SK-N-SH (cell line): ENCODE results near the gene LHX6. TPM values are rescaled to one million over a fixed set of nuclear protein-coding genes. Genes with fewer than 3 reads are reported as not detected.

Source experiments
- CTCF ChIA-PET: fragments of 300-600, 350-600 bp; formaldehyde crosslinking; extraction: SDS; loops from one replicate; lab custom pipeline; 2021; lab: Yijun Ruan, JAX
- POLR2A ChIA-PET: fragments of 350-600 bp; sonication (Branson Sonifier 250); formaldehyde crosslinking; extraction: SDS; loops from one replicate; lab custom pipeline; 2020; ENCODE audit warnings: antibody characterized with exemption, inconsistent platforms; lab: Yijun Ruan, JAX
- DNase-seq: peaks from one replicate; pipeline ENCODE4 v3.0.0; 2012
- H2AFZ ChIP-seq: fragments of 200-600 bp; sonication (generic); 2 replicates; pipeline ENCODE4 v1.8.1; 2016; ENCODE audit warnings: antibody characterized with exemption, mild to moderate bottlenecking, low read depth
- H3F3A ChIP-seq: fragments of 200-600 bp; sonication (generic); replicated peaks from 2 replicates; pipeline ENCODE3; 2016; ENCODE audit warnings: antibody characterized with exemption, mild to moderate bottlenecking; ENCODE audit not compliant: insufficient read depth
- H3K27ac ChIP-seq, 2 experiments: fragments of 200-500 bp in 1 of 2; fragments of 200-600 bp in 1 of 2; sonication (Bioruptor generic) in 1 of 2; sonication (generic), shearing (Covaris generic) in 1 of 2; 2 replicates each; pipeline versions ENCODE4 v1.5.1 to v1.6.1; 2014 to 2016; ENCODE audit warnings: low read depth in 2 of 2, inconsistent platforms in 1 of 2, low read length in 1 of 2, mild to moderate bottlenecking in 1 of 2, mixed read lengths in 1 of 2
- H3K27me3 ChIP-seq: fragments of 200-600 bp; sonication (generic), shearing (Covaris generic); 2 replicates; pipeline ENCODE4 v1.6.1; 2016; ENCODE audit warnings: mixed run types; ENCODE audit not compliant: insufficient read depth
- H3K36me3 ChIP-seq, 2 experiments: fragments of 200-500 bp in 1 of 2; fragments of 200-600 bp in 1 of 2; sonication (Bioruptor generic) in 1 of 2; sonication (generic) in 1 of 2; replicated peaks in 1 of 2; 2 replicates each; pipeline versions ENCODE3 to v1.5.1; 2014 to 2016; ENCODE audit warnings: low read length in 1 of 2, mild to moderate bottlenecking in 1 of 2; ENCODE audit not compliant: insufficient read depth in 2 of 2, control insufficient read depth in 1 of 2
- H3K4me1 ChIP-seq, 2 experiments: fragments of 200-500 bp in 1 of 2; fragments of 200-600 bp in 1 of 2; sonication (Bioruptor generic) in 1 of 2; sonication (generic), shearing (Covaris generic) in 1 of 2; 2 replicates each; pipeline versions ENCODE4 v1.5.1 to v1.6.1; 2014 to 2016; ENCODE audit warnings: low read depth in 1 of 2, low read length in 1 of 2, mixed run types in 1 of 2; ENCODE audit not compliant: insufficient read depth in 2 of 2, control insufficient read depth in 1 of 2
- H3K4me2 ChIP-seq: fragments of 200-600 bp; sonication (generic), shearing (Covaris generic); 2 replicates; pipeline ENCODE4 v1.6.1; 2017; ENCODE audit warnings: mixed run types
- H3K4me3 ChIP-seq, 2 experiments: fragments of 200-500 bp in 1 of 2; fragments of 200-600 bp in 1 of 2; sonication (Bioruptor generic) in 1 of 2; sonication (generic), shearing (Covaris generic) in 1 of 2; 2 replicates each; pipeline versions ENCODE4 v1.5.1 to v1.8.1; 2014 to 2016; ENCODE audit warnings: low read depth in 2 of 2, inconsistent platforms in 1 of 2, low read length in 1 of 2, mild to moderate bottlenecking in 1 of 2, mixed read lengths in 1 of 2, moderate library complexity in 1 of 2
- H3K79me2 ChIP-seq: fragments of 200-600 bp; sonication (generic); 2 replicates; pipeline ENCODE4 v1.8.1; 2017; ENCODE audit warnings: mild to moderate bottlenecking; ENCODE audit not compliant: insufficient read depth
- H3K9ac ChIP-seq: fragments of 200-600 bp; sonication (generic); 2 replicates; pipeline ENCODE4 v1.6.1; 2017; ENCODE audit warnings: mixed run types
- H3K9me2 ChIP-seq: fragments of 200-600 bp; sonication (generic); 2 replicates; pipeline ENCODE4 v1.6.1; 2017; ENCODE audit warnings: mixed run types
- H3K9me3 ChIP-seq: fragments of 200-600 bp; sonication (generic); 2 replicates; pipeline ENCODE4 v1.6.1; 2017; ENCODE audit warnings: mixed run types, mild to moderate bottlenecking, moderate library complexity
- H4K20me1 ChIP-seq: fragments of 200-600 bp; sonication (generic); 2 replicates; pipeline ENCODE4 v1.6.1; 2017; ENCODE audit warnings: mild to moderate bottlenecking, mixed run types; ENCODE audit not compliant: insufficient read depth
- ELF1 ChIP-seq: IDR thresholded peaks from 2 replicates; pipeline ENCODE4 v1.4.0; 2012
- FOSL2 ChIP-seq: IDR thresholded peaks from 2 replicates; pipeline ENCODE4 v1.4.0; 2012; ENCODE audit warnings: low read depth, mild to moderate bottlenecking, moderate library complexity, borderline replicate concordance
- FOXJ3 ChIP-seq: sonication (generic); formaldehyde crosslinking; IDR thresholded peaks from 2 replicates; pipeline ENCODE4 v1.5.1; 2020; ENCODE audit warnings: mild to moderate bottlenecking, missing genetic modification reagents
- GATA2 ChIP-seq: sonication (generic); formaldehyde crosslinking; IDR thresholded peaks from 2 replicates; pipeline ENCODE4 v1.5.0; 2020; ENCODE audit warnings: mild to moderate bottlenecking, missing genetic modification reagents
- MXI1 ChIP-seq: IDR thresholded peaks from 2 replicates; pipeline ENCODE4 v1.6.1; 2012; ENCODE audit warnings: mild to moderate bottlenecking, low read depth, low read length, improper control_type of control experiment
- NFIC ChIP-seq: IDR thresholded peaks from 2 replicates; pipeline ENCODE4 v1.4.0; 2012; ENCODE audit warnings: borderline replicate concordance
- NRF1 ChIP-seq: IDR thresholded peaks from 2 replicates; pipeline ENCODE4 v1.6.1; 2012; ENCODE audit warnings: low read depth, mild to moderate bottlenecking, low read length
- RAD21 ChIP-seq: IDR thresholded peaks from 2 replicates; pipeline ENCODE4 v1.6.1; 2012; ENCODE audit warnings: mild to moderate bottlenecking, low read length
- RXRA ChIP-seq: IDR thresholded peaks from 2 replicates; pipeline ENCODE4 v1.4.0; 2012; ENCODE audit warnings: low read depth, mild to moderate bottlenecking, borderline replicate concordance
- WGBS: methylation state at CpG from one replicate; pipeline ENCODE4 v1.1.6; 2017; ENCODE audit warnings: low lambda C conversion rate; 5-methylcytosine and 5-hydroxymethylcytosine counted together
- polyA plus RNA-seq, 3 experiments: library from polyadenylated mRNA; depleted of rRNA; stranded (reverse); fragments of >200 nt; gene quantifications; 2 replicates each; pipeline ENCODE4 v1.2.3, GENCODE V29; 2012
- TF ChIP-seq, protein P1 (sequence below): fragments of 200-600 bp; sonication (generic); IDR thresholded peaks from 2 replicates; pipeline ENCODE4 v1.6.1; 2017; ENCODE audit warnings: antibody characterized with exemption, mild to moderate bottlenecking, moderate library complexity
- TF ChIP-seq, protein P2 (sequence below): IDR thresholded peaks from 2 replicates; pipeline ENCODE4 v1.4.0; 2012; ENCODE audit warnings: low read depth
- TF ChIP-seq, protein P3 (sequence below): fragments of 150-350 bp; IDR thresholded peaks from 2 replicates; pipeline ENCODE4 v1.6.1; 2016; ENCODE audit warnings: mild to moderate bottlenecking, low read depth, low read length
- TF ChIP-seq, protein P4 (sequence below): IDR thresholded peaks from 2 replicates; pipeline ENCODE4 v1.4.0; 2012; ENCODE audit warnings: low read depth, borderline replicate concordance
- TF ChIP-seq, protein P5 (sequence below): IDR thresholded peaks from 2 replicates; pipeline ENCODE4 v1.6.1; 2012; ENCODE audit warnings: mild to moderate bottlenecking, low read depth, low read length, moderate library complexity

The LHX6 gene
- polyA plus RNA-seq, 1 of the 3 experiments (the other 2 are of a cell fraction), result 0.02 TPM

DNA sequence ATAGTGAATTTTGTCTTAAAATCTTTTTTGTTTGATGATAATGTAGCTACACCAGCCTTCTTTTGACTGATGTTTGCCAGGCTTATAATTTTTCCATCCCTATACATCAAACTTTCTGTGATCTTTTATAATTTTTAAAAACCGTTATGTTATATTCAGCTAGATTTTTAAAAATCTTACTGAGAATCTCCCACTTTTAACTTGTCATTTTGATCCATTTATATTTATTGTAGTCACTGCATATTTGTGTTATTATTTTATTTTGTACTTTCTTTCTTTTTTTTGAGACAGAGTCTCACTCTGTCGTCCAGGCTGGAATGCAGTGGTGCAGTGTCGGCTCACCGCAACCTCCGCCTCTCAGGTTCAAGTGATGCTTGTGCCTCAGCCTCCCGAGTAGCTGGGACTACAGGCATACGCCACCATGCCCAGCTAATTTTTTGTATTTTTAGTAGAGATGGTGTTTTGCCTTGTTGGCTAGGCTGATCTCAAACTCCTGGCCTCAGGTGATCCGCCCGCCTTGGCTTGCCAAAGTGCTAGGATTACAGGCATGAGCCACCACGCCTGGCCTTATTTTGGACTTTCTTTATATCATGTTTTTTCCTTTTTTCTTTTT lies 48.6 kb upstream of the LHX6 start (continued):
- TF ChIP-seq, protein P1, sequence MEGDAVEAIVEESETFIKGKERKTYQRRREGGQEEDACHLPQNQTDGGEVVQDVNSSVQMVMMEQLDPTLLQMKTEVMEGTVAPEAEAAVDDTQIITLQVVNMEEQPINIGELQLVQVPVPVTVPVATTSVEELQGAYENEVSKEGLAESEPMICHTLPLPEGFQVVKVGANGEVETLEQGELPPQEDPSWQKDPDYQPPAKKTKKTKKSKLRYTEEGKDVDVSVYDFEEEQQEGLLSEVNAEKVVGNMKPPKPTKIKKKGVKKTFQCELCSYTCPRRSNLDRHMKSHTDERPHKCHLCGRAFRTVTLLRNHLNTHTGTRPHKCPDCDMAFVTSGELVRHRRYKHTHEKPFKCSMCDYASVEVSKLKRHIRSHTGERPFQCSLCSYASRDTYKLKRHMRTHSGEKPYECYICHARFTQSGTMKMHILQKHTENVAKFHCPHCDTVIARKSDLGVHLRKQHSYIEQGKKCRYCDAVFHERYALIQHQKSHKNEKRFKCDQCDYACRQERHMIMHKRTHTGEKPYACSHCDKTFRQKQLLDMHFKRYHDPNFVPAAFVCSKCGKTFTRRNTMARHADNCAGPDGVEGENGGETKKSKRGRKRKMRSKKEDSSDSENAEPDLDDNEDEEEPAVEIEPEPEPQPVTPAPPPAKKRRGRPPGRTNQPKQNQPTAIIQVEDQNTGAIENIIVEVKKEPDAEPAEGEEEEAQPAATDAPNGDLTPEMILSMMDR, result no peak
- no peak for TF ChIP-seq RAD21
- TF ChIP-seq FOXJ3 (CRISPR knock-in tag), result no peak
- no peak for TF ChIP-seq ELF1
- TF ChIP-seq RXRA, result no peak
- TF ChIP-seq NRF1, result no peak

DNA sequence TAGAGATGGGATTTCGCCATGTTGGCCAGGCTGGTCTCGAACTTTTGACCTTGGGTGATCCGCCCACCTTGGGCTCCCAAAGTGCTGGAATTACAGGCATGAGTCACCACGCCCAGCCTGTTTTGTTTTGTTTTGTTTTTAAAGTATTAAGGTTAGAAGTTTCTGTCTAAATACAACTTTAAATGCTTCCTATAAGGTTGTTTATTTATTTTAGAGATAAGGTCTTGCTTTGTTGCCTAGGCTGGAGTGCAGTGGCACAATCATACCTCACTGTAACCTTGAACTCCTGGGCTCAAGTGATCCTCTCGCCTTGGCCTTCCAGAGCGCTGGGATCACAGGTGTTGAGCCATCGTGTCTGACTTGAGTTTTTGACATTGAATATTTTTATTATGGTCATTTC lies 47.3 kb upstream of the LHX6 start:
- no peak overlapping the region for H3K4me3 ChIP-seq
- ChIA-PET CTCF (interaction anchor here (1.3 kb wide), 1 partner anchor 31 kb away, joined by 3 read pairs; no protein-coding TSS in a partner anchor), POLR2A (no interaction called here)
- H3K79me2 ChIP-seq, result peaks cover 78% of the 10 kb centered on the region
- H3K9ac ChIP-seq, result no peak overlapping the region
- no peak for DNase-seq
- TF ChIP-seq, protein P2, sequence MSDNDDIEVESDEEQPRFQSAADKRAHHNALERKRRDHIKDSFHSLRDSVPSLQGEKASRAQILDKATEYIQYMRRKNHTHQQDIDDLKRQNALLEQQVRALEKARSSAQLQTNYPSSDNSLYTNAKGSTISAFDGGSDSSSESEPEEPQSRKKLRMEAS, result no peak
- TF ChIP-seq, protein P3, sequence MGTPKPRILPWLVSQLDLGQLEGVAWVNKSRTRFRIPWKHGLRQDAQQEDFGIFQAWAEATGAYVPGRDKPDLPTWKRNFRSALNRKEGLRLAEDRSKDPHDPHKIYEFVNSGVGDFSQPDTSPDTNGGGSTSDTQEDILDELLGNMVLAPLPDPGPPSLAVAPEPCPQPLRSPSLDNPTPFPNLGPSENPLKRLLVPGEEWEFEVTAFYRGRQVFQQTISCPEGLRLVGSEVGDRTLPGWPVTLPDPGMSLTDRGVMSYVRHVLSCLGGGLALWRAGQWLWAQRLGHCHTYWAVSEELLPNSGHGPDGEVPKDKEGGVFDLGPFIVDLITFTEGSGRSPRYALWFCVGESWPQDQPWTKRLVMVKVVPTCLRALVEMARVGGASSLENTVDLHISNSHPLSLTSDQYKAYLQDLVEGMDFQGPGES, result no peak
- TF ChIP-seq MXI1, result no peak
- TF ChIP-seq, protein P1, result no peak
- no peak for TF ChIP-seq NFIC
- no peak for TF ChIP-seq GATA2 (CRISPR knock-in tag)
- TF ChIP-seq FOXJ3 (CRISPR knock-in tag), result no peak
- TF ChIP-seq RAD21, result no peak
- TF ChIP-seq, protein P4, sequence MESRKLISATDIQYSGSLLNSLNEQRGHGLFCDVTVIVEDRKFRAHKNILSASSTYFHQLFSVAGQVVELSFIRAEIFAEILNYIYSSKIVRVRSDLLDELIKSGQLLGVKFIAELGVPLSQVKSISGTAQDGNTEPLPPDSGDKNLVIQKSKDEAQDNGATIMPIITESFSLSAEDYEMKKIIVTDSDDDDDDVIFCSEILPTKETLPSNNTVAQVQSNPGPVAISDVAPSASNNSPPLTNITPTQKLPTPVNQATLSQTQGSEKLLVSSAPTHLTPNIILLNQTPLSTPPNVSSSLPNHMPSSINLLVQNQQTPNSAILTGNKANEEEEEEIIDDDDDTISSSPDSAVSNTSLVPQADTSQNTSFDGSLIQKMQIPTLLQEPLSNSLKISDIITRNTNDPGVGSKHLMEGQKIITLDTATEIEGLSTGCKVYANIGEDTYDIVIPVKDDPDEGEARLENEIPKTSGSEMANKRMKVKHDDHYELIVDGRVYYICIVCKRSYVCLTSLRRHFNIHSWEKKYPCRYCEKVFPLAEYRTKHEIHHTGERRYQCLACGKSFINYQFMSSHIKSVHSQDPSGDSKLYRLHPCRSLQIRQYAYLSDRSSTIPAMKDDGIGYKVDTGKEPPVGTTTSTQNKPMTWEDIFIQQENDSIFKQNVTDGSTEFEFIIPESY, result no peak
- TF ChIP-seq, protein P5, sequence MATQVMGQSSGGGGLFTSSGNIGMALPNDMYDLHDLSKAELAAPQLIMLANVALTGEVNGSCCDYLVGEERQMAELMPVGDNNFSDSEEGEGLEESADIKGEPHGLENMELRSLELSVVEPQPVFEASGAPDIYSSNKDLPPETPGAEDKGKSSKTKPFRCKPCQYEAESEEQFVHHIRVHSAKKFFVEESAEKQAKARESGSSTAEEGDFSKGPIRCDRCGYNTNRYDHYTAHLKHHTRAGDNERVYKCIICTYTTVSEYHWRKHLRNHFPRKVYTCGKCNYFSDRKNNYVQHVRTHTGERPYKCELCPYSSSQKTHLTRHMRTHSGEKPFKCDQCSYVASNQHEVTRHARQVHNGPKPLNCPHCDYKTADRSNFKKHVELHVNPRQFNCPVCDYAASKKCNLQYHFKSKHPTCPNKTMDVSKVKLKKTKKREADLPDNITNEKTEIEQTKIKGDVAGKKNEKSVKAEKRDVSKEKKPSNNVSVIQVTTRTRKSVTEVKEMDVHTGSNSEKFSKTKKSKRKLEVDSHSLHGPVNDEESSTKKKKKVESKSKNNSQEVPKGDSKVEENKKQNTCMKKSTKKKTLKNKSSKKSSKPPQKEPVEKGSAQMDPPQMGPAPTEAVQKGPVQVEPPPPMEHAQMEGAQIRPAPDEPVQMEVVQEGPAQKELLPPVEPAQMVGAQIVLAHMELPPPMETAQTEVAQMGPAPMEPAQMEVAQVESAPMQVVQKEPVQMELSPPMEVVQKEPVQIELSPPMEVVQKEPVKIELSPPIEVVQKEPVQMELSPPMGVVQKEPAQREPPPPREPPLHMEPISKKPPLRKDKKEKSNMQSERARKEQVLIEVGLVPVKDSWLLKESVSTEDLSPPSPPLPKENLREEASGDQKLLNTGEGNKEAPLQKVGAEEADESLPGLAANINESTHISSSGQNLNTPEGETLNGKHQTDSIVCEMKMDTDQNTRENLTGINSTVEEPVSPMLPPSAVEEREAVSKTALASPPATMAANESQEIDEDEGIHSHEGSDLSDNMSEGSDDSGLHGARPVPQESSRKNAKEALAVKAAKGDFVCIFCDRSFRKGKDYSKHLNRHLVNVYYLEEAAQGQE, result no peak
- no peak for TF ChIP-seq FOSL2
- no peaks in the 10 kb centered on the region; a peak in 1 of 4 replicates for H3K4me1 ChIP-seq
- H3K27me3 ChIP-seq, result no peaks in the 10 kb centered on the region
- no peak overlapping the region for H2AFZ ChIP-seq
- H3K9me3 ChIP-seq, result 0 out of 2 replicates have a peak, but pooled peaks cover 6% of the 10 kb centered on the region
- H3F3A ChIP-seq, result no peaks in the 10 kb centered on the region
- no peak overlapping the region for H3K4me2 ChIP-seq
- H4K20me1 ChIP-seq, result no peaks in the 10 kb centered on the region; the same call in 1 of the 2 replicates
- no peak overlapping the region for H3K27ac ChIP-seq
- H3K36me3 ChIP-seq, result peaks cover 17 to 63% of the 10 kb centered on the region in 2 experiments
- no peaks in the 10 kb centered on the region for H3K9me2 ChIP-seq
- 97% methylated on average over 7 of the region's 7 CpGs for WGBS
